SK-N-SH treated with all-trans-retinoic acid at 6 μM for 48 hours (cell line): ENCODE results near the gene GFPT1.

Source experiments
- ATAC-seq: fragments of 200-7000 bp; cut with Tn5 transposase; 3 replicates; pipeline ENCODE4 v1.9.1; 2020; ENCODE audit warnings: mild to moderate bottlenecking, moderate library complexity
- ARNTL ChIP-seq: fragments of 450-650 bp; formaldehyde crosslinking; IDR thresholded peaks from 2 replicates; pipeline ENCODE4 v1.5.0; 2020; ENCODE audit warnings: low read depth, mild to moderate bottlenecking, moderate library complexity, borderline replicate concordance
- BACH2 ChIP-seq: fragments of 250-450 bp; sonication (Bioruptor Pico); IDR thresholded peaks from 2 replicates; pipeline ENCODE4 v1.9.0; 2021; ENCODE audit warnings: mild to moderate bottlenecking, borderline replicate concordance
- CREB5 ChIP-seq: fragments of 250-450 bp; sonication (Bioruptor Pico); IDR thresholded peaks from 2 replicates; pipeline ENCODE4 v1.5.1; 2020; ENCODE audit warnings: low read depth, mild to moderate bottlenecking, moderate library complexity
- CSDC2 ChIP-seq: fragments of 250-450 bp; sonication (Bioruptor Pico); IDR thresholded peaks from 2 replicates; pipeline ENCODE4 v1.5.0; 2020; ENCODE audit warnings: mild to moderate bottlenecking, moderate library complexity
- CSRNP3 ChIP-seq: fragments of 250-450 bp; sonication (Bioruptor Pico); IDR thresholded peaks from 2 replicates; pipeline ENCODE4 v1.5.1; 2021; ENCODE audit warnings: mild to moderate bottlenecking, moderate library complexity
- ESRRG ChIP-seq: fragments of 250-450 bp; sonication (Bioruptor Pico); IDR thresholded peaks from 2 replicates; pipeline ENCODE4 v1.6.1; 2021; ENCODE audit warnings: mild to moderate bottlenecking
- ISL1 ChIP-seq: fragments of 250-450 bp; sonication (Bioruptor Pico); IDR thresholded peaks from 2 replicates; pipeline ENCODE4 v2.1.2; 2022; ENCODE audit warnings: mild to moderate bottlenecking, moderate library complexity
- POU6F1 ChIP-seq: fragments of 250-450 bp; sonication (Bioruptor Pico); IDR thresholded peaks from 2 replicates; pipeline ENCODE4 v1.8.0; 2021; ENCODE audit warnings: low read depth, mild to moderate bottlenecking, moderate library complexity, borderline replicate concordance
- PPARA ChIP-seq: fragments of 250-450 bp; sonication (Bioruptor Pico); IDR thresholded peaks from 2 replicates; pipeline ENCODE4 v1.5.0; 2020; ENCODE audit warnings: mild to moderate bottlenecking, borderline replicate concordance
- RARB ChIP-seq: fragments of 250-450 bp; sonication (Bioruptor Pico); IDR thresholded peaks from 2 replicates; pipeline ENCODE4 v1.8.0; 2021; ENCODE audit warnings: mild to moderate bottlenecking, moderate library complexity
- SNAI2 ChIP-seq: fragments of 250-450 bp; sonication (Bioruptor Pico); IDR thresholded peaks from 2 replicates; pipeline ENCODE4 v1.5.0; 2020; ENCODE audit warnings: mild to moderate bottlenecking, moderate library complexity
- TCF4 ChIP-seq: fragments of 250-450 bp; sonication (Bioruptor Pico); IDR thresholded peaks from 2 replicates; pipeline ENCODE4 v1.8.0; 2021; ENCODE audit warnings: mild to moderate bottlenecking, moderate library complexity, borderline replicate concordance
- TOX ChIP-seq: fragments of 250-450 bp; sonication (Bioruptor Pico); IDR thresholded peaks from 2 replicates; pipeline ENCODE4 v1.8.0; 2021; ENCODE audit warnings: mild to moderate bottlenecking, moderate library complexity, borderline replicate concordance
- ZC3H10 ChIP-seq: fragments of 250-450 bp; sonication (Bioruptor Pico); IDR thresholded peaks from 2 replicates; pipeline ENCODE4 v1.5.1; 2021; ENCODE audit warnings: mild to moderate bottlenecking, moderate library complexity
- ZFP3 ChIP-seq: fragments of 250-450 bp; sonication (Bioruptor Pico); IDR thresholded peaks from 2 replicates; pipeline ENCODE4 v1.5.0; 2020; ENCODE audit warnings: mild to moderate bottlenecking, moderate library complexity
- ZFP30 ChIP-seq: fragments of 450-650 bp; formaldehyde crosslinking; IDR thresholded peaks from 2 replicates; pipeline ENCODE4 v1.5.0; 2022; ENCODE audit warnings: mild to moderate bottlenecking, moderate library complexity
- ZNF565 ChIP-seq: fragments of 450-650 bp; formaldehyde crosslinking; conservative IDR thresholded peaks from 2 replicates; pipeline ENCODE4 v1.5.0; 2020; ENCODE audit warnings: low read depth, mild to moderate bottlenecking, moderate library complexity
- ZNF70 ChIP-seq: fragments of 450-650 bp; formaldehyde crosslinking; IDR thresholded peaks from 2 replicates; pipeline ENCODE4 v1.5.0; 2020; ENCODE audit warnings: mild to moderate bottlenecking, moderate library complexity
- ZNF8 ChIP-seq: fragments of 450-650 bp; formaldehyde crosslinking; IDR thresholded peaks from 2 replicates; pipeline ENCODE4 v1.5.0; 2020; ENCODE audit warnings: mild to moderate bottlenecking, moderate library complexity
- TF ChIP-seq, protein P1 (sequence below): fragments of 250-450 bp; sonication (Bioruptor Pico); IDR thresholded peaks from 2 replicates; pipeline ENCODE4 v1.5.0; 2020; ENCODE audit warnings: mild to moderate bottlenecking, moderate library complexity
- TF ChIP-seq, protein P2 (sequence below): fragments of 250-450 bp; sonication (Bioruptor Pico); IDR thresholded peaks from 2 replicates; pipeline ENCODE4 v1.8.0; 2020; ENCODE audit warnings: mild to moderate bottlenecking, moderate library complexity, borderline replicate concordance

GFPT1 gene

GRCh38 chr2:69311024-69311416, 76.0 kb downstream of the GFPT1 start:
- no peak for ATAC-seq
- no peak for TF ChIP-seq ZC3H10 (CRISPR knock-in tag)
- TF ChIP-seq, all 23 proteins: peak for 0

- ATAC-seq: no peak
- no peak for TF ChIP-seq ARNTL (CRISPR knock-in tag)
- TF ChIP-seq, protein P1, sequence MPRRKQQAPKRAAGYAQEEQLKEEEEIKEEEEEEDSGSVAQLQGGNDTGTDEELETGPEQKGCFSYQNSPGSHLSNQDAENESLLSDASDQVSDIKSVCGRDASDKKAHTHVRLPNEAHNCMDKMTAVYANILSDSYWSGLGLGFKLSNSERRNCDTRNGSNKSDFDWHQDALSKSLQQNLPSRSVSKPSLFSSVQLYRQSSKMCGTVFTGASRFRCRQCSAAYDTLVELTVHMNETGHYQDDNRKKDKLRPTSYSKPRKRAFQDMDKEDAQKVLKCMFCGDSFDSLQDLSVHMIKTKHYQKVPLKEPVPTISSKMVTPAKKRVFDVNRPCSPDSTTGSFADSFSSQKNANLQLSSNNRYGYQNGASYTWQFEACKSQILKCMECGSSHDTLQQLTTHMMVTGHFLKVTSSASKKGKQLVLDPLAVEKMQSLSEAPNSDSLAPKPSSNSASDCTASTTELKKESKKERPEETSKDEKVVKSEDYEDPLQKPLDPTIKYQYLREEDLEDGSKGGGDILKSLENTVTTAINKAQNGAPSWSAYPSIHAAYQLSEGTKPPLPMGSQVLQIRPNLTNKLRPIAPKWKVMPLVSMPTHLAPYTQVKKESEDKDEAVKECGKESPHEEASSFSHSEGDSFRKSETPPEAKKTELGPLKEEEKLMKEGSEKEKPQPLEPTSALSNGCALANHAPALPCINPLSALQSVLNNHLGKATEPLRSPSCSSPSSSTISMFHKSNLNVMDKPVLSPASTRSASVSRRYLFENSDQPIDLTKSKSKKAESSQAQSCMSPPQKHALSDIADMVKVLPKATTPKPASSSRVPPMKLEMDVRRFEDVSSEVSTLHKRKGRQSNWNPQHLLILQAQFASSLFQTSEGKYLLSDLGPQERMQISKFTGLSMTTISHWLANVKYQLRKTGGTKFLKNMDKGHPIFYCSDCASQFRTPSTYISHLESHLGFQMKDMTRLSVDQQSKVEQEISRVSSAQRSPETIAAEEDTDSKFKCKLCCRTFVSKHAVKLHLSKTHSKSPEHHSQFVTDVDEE: no peak
- TF ChIP-seq ZNF8 (CRISPR knock-in tag): no peak
- no peak for TF ChIP-seq SNAI2 (CRISPR knock-in tag)
- TF ChIP-seq ESRRG (CRISPR knock-in tag): no peak
- no peak for TF ChIP-seq POU6F1
- no peak for TF ChIP-seq CREB5
- no peak for TF ChIP-seq ZFP30 (CRISPR knock-in tag)
- TF ChIP-seq ZFP3: no peak
- TF ChIP-seq CSDC2 (CRISPR knock-in tag): no peak
- TF ChIP-seq ZNF70 (CRISPR knock-in tag): no peak
- TF ChIP-seq TOX: no peak
- TF ChIP-seq ZC3H10 (CRISPR knock-in tag): no peak
- TF ChIP-seq RARB (CRISPR knock-in tag): no peak
- TF ChIP-seq BACH2: no peak
- no peak for TF ChIP-seq PPARA (CRISPR knock-in tag)
- no peak for TF ChIP-seq ISL1
- TF ChIP-seq TCF4: no peak
These were observed 76.7 kb downstream of the GFPT1 start for GRCh38 chr2:69310111-69311023.

DNA sequence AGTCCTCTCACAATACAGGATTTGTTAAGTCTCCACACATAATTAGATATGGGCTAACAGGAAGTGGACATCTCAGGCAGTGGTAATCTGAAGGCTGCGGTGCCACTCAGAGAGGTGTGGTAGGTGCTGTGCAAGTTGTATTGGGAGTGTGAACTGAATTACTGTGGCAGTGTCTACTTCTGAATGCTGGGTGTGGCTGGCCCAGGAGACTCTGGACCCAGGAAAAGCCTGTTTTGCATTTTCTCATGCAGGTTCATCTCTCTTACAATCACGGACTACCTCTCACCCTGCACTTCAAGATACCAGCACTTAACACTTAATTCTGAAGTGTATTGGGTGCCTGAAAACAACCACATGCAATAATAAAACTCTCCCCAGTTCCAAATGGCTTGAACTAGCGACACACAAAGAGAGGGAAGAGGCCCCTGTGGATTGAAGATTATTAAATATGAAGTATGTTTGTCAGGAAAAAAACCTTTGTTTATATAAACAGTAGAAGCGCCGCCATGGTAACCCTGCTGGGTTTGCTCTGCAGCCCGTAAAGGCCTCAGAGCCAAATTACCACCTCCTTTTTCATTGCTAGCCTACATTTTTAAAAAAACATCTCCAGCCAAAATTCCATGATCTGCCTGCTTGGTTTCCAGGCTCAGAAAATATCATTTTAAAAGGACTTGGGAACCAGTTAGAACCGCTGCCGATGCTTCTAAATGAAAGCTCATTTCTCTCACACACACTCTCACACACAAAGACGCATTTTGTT, 77.5 kb downstream of the GFPT1 start:
- TF ChIP-seq, protein P1: no peak
- TF ChIP-seq PPARA (CRISPR knock-in tag) (no peak), ESRRG (CRISPR knock-in tag) (no peak), POU6F1 (no peak), CSRNP3 (CRISPR knock-in tag) (no peak), SNAI2 (CRISPR knock-in tag) (no peak), ZC3H10 (CRISPR knock-in tag) (no peak), ZNF70 (CRISPR knock-in tag) (no peak), ZNF565 (CRISPR knock-in tag) (no peak), TOX (no peak), ARNTL (CRISPR knock-in tag) (no peak), CSDC2 (CRISPR knock-in tag) (no peak)
- TF ChIP-seq, protein P2, sequence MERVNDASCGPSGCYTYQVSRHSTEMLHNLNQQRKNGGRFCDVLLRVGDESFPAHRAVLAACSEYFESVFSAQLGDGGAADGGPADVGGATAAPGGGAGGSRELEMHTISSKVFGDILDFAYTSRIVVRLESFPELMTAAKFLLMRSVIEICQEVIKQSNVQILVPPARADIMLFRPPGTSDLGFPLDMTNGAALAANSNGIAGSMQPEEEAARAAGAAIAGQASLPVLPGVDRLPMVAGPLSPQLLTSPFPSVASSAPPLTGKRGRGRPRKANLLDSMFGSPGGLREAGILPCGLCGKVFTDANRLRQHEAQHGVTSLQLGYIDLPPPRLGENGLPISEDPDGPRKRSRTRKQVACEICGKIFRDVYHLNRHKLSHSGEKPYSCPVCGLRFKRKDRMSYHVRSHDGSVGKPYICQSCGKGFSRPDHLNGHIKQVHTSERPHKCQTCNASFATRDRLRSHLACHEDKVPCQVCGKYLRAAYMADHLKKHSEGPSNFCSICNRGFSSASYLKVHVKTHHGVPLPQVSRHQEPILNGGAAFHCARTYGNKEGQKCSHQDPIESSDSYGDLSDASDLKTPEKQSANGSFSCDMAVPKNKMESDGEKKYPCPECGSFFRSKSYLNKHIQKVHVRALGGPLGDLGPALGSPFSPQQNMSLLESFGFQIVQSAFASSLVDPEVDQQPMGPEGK (CRISPR knock-in tag): no peak
- peak; percentile 7; the same call in 2 of the 3 replicates for ATAC-seq
